Measurements from ENCODE around the gene ENTHD1.
"Not testable (repeated sequence)": the region's sequence is repeated elsewhere in the genome, so short reads cannot be mapped to it uniquely, and the experiment has no call there.

ENTHD1 gene

GRCh38 chr22:39906207-39906606, 12.6 kb upstream of the ENTHD1 start:
- in situ Hi-C loops (cut with HindIII; ENCODE audit: low sequenced_read_pairs) = no loop called here

GRCh38 chr22:39905687-39906086, 12.1 kb upstream of the ENTHD1 start:
- in situ Hi-C loops (cut with HindIII; ENCODE audit: low sequenced_read_pairs) = no loop called here
- no peak overlapping the region for H3K4me3 ChIP-seq (ENCODE audit: low read depth, low read length)
- no peak for DNase-seq (ENCODE audit: low read depth)
- TF ChIP-seq CTCF (IDR thresholded peaks at IDR 0.05; ENCODE audit: low read depth, low read length, missing control alignments) = no peak

More at GRCh38 chr22:39906207-39906606, 12.6 kb upstream of the ENTHD1 start:
- no peak overlapping the region for H3K4me3 ChIP-seq (ENCODE audit: low read depth, low read length)
- TF ChIP-seq CTCF (IDR thresholded peaks at IDR 0.05; ENCODE audit: low read depth, low read length, missing control alignments) = no peak
- no peak for DNase-seq (ENCODE audit: low read depth)

- H3K4me3 ChIP-seq (ENCODE audit: low read depth, low read length) = no peak overlapping the region
- no peak for TF ChIP-seq CTCF (IDR thresholded peaks at IDR 0.05; ENCODE audit: low read depth, low read length, missing control alignments)
- no peak for DNase-seq (ENCODE audit: low read depth)
- in situ Hi-C loops (cut with HindIII; ENCODE audit: low sequenced_read_pairs) = no loop called here
Observed at GRCh38 chr22:39904862-39905261, 11.3 kb upstream of the ENTHD1 start.

GRCh38 chr22:39904024-39904423, 10.5 kb upstream of the ENTHD1 start:
- in situ Hi-C loops (cut with HindIII; ENCODE audit: low sequenced_read_pairs); H3K4me3 ChIP-seq (ENCODE audit: low read depth, low read length); DNase-seq (ENCODE audit: low read depth): not testable (repeated sequence)

- DNase-seq (ENCODE audit: low read depth) = no peak
- no peak overlapping the region for H3K4me3 ChIP-seq (ENCODE audit: low read depth, low read length)
- in situ Hi-C loops (cut with HindIII; ENCODE audit: low sequenced_read_pairs) = no loop called here
- TF ChIP-seq CTCF (IDR thresholded peaks at IDR 0.05; ENCODE audit: low read depth, low read length, missing control alignments) = no peak
Observed at GRCh38 chr22:39901565-39902146, 8.1 kb upstream of the ENTHD1 start.

- no peak for TF ChIP-seq CTCF (IDR thresholded peaks at IDR 0.05; ENCODE audit: low read depth, low read length, missing control alignments)
- in situ Hi-C loops (cut with HindIII; ENCODE audit: low sequenced_read_pairs) = no loop called here
- DNase-seq (ENCODE audit: low read depth) = no peak
- no peak within 1 kb of the TSS for H3K4me3 ChIP-seq (ENCODE audit: low read depth, low read length)
Observed at GRCh38 chr22:39900306-39901227, 7.0 kb upstream of the ENTHD1 start, which contains the start of gene GRAP2. GRAP2 (plus strand) TSS chr22:39901084; CDS start chr22:39947107, 46,023 bp downstream.

GRCh38 chr22:39898997-39899396, 5.4 kb upstream of the ENTHD1 start:
- DNase-seq (ENCODE audit: low read depth) = no peak
- in situ Hi-C loops (cut with HindIII; ENCODE audit: low sequenced_read_pairs) = no loop called here
- TF ChIP-seq CTCF (IDR thresholded peaks at IDR 0.05; ENCODE audit: low read depth, low read length, missing control alignments) = no peak
- no peak overlapping the region for H3K4me3 ChIP-seq (ENCODE audit: low read depth, low read length)
